GM12865 (cell line): ENCODE measurements around the gene CASZ1.

Experiments used
- DNase-seq: peaks from one replicate; pipeline ENCODE4 v3.0.0; 2010; ENCODE audit warnings: low read depth
- H3K4me3 ChIP-seq: 2 replicates; pipeline ENCODE4 v1.5.1; 2011; ENCODE audit warnings: mild to moderate bottlenecking, low read depth, low read length, control low read depth
- TF ChIP-seq, protein P1 (sequence below): IDR thresholded peaks from 2 replicates; pipeline ENCODE4 v1.5.1; 2011; ENCODE audit warnings: low read length, control low read depth, low read depth, inconsistent platforms; ENCODE audit not compliant: insufficient read depth; ENCODE audit errors: missing control alignments

CASZ1 gene

DNA sequence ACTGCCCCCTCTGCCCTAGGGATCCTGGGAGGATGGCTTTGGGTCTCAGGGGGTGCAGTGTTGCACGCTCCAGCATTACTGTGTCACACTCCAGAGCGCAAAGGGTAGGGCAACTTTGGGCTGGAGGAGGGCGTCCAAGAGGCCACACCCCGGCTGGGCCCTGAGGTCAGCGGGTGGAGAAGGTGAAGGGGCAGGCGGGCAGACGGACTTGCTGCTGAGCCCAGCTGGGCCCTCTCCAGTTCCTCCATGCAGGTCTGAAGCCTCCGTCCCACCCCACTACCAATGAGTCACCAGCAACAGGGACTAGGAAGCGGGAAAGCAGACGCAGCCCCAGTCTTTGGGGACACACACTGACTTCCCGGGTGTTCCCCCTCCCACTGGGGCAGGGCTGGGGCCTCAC lies 116.0 kb downstream of the CASZ1 start:
- no peak for DNase-seq

GRCh38 chr1:10679496-10680220 lies 116.8 kb downstream of the CASZ1 start:
- H3K4me3 ChIP-seq = no peak overlapping the region
- DNase-seq = peak; percentile 23
- TF ChIP-seq, protein P1, sequence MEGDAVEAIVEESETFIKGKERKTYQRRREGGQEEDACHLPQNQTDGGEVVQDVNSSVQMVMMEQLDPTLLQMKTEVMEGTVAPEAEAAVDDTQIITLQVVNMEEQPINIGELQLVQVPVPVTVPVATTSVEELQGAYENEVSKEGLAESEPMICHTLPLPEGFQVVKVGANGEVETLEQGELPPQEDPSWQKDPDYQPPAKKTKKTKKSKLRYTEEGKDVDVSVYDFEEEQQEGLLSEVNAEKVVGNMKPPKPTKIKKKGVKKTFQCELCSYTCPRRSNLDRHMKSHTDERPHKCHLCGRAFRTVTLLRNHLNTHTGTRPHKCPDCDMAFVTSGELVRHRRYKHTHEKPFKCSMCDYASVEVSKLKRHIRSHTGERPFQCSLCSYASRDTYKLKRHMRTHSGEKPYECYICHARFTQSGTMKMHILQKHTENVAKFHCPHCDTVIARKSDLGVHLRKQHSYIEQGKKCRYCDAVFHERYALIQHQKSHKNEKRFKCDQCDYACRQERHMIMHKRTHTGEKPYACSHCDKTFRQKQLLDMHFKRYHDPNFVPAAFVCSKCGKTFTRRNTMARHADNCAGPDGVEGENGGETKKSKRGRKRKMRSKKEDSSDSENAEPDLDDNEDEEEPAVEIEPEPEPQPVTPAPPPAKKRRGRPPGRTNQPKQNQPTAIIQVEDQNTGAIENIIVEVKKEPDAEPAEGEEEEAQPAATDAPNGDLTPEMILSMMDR = no peak

More for the DNA sequence above, 116.0 kb downstream of the CASZ1 start:
- no peak overlapping the region for H3K4me3 ChIP-seq
- TF ChIP-seq, protein P1 = no peak

DNA sequence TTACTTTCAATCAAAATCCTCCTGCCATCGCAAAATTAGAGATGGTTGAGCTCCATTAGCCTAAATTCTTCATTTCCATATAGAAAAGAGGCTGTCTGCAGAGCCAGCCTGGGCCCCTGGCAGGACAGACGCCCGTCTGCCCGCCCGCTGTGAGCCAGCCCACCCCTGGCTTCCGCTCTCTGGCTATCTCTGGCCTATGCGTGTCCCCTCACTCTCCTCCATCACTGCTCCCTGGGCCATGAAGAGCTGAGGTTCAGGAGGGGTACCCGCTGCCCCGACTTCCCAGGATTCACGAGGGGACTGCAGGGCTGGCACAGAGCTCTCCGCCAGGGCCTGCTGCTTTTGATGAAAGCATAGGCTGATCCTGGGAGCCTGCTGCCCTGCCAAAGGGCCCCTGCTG lies 117.6 kb downstream of the CASZ1 start:
- no peak for DNase-seq
- TF ChIP-seq, protein P1 = no peak
- H3K4me3 ChIP-seq = no peak overlapping the region

GRCh38 chr1:10678402-10678801 lies 118.0 kb downstream of the CASZ1 start:
- DNase-seq = no peak
- TF ChIP-seq, protein P1 = no peak
- no peak overlapping the region for H3K4me3 ChIP-seq

GRCh38 chr1:10677491-10678391 lies 118.7 kb downstream of the CASZ1 start:
- H3K4me3 ChIP-seq = no peak overlapping the region
- DNase-seq = no peak
- TF ChIP-seq, protein P1 = no peak

DNA sequence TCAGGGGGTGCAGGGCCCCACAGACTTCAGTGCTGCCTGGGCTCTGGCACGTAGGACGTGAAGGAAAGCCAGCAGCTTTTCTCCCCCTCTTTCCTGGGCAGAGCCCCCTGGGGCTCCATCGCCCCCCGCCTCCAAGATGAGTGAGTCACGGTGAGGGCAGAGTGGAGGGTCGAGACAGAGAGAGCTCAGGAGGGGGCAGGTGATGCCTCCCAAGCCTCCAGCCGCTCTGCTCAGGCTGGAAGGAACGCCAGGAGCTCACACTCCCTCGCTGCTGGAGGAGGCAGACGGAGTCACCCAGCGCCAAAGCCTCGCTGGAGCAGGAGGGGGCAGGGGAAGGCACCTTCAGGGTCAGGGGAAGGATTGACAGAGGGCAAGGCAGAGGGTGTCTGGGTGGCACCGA lies 119.5 kb downstream of the CASZ1 start:
- DNase-seq = no peak
- H3K4me3 ChIP-seq = no peak overlapping the region
- TF ChIP-seq, protein P1 = no peak

DNA sequence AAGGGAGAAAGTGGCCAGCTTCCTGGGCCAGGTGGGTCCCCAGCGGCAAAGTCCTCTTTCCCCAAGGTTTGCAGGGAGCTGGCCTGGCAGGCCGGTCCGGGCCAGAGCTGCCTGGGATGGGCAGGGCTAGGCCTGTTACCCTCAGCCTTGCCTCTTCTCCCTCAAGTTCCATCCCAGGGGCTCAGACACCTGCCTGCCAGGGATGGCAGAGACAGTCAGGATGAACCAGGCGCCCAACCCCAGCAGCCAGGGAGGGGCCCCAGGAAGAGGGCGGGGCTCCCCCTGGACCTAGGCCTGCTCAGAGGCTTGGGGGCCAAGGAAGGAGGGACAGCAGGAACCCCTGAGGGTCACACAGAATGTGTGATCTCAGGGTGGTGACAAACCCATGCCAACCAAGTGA lies 120.6 kb downstream of the CASZ1 start:
- H3K4me3 ChIP-seq = no peak overlapping the region
- TF ChIP-seq, protein P1 = no peak
- DNase-seq = no peak
